NCI-H2227 (cell line): ENCODE measurements around the gene ASB16.

Experiments
- DNase-seq: peaks from one replicate; lab custom pipeline; 2025; ENCODE audit not compliant: unreplicated experiment; lab: John Stamatoyannopoulos, UW

ASB16 gene

DNA sequence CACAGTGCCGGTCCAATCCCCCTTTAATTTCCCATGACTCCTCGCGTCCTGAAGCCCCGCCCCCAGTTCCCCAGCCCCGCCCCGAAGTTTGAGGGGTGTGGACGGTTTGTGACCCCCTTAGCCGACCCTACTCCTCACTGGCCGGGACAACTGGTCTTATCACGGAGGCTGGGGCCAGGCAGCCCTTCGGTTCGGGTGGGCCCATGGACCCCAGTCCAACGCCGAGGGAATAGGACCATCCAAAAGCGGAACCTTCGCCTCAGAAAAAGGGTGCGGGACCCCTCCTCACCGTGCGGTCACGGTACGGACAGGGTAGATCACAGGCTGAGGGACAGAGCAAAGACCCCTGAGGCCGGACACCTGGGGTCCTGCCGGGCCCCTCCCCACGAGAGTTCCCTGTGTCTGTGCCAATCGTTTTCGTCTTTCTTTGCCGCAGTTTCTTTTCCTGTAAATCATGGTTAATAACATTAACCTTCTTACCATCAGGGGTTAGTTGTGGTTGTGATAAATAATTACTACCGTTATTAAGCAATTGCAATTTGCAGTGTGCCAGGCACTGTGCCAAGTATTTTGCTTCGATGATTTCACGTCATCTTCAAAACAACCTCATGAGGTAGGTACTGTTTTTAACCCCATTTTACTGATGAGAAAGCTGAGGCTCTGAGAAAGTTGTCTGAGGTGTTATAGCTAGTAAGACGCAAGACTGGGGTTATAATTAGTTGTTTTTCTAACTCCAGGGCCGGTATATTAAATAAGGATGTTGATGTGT, 16.8 kb downstream of the ASB16 start:
- peak; percentile 88 for DNase-seq

DNA sequence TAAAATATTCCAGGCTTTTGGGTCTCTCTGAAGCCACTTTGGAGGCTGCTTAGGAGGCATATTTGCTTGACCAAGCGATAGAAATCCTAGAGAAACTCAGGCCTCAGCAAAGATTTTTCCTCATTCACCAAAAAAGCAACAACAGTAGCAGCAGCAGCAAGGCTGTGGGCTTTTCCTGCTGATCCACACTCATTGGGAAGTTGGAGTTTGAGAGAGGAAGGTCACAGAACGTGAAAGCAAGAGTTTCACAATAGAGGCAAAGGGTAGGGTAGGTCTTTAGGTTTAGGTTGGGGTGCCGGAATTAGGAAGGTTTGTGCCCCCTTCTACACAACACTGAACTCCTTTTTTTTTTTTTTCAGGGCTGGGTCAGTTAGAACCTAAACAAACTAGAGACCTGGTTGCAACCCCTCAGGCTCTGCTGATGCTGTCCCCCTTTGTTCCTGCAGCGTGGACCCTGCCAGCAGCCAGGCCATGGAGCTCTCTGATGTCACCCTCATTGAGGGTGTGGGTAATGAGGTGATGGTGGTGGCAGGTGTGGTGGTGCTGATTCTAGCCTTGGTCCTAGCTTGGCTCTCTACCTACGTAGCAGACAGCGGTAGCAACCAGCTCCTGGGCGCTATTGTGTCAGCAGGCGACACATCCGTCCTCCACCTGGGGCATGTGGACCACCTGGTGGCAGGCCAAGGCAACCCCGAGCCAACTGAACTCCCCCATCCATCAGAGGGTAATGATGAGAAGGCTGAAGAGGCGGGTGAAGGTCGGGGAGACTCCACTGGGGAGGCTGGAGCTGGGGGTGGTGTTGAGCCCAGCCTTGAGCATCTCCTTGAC, 18.3 kb downstream of the ASB16 start:
- no peak for DNase-seq

DNA sequence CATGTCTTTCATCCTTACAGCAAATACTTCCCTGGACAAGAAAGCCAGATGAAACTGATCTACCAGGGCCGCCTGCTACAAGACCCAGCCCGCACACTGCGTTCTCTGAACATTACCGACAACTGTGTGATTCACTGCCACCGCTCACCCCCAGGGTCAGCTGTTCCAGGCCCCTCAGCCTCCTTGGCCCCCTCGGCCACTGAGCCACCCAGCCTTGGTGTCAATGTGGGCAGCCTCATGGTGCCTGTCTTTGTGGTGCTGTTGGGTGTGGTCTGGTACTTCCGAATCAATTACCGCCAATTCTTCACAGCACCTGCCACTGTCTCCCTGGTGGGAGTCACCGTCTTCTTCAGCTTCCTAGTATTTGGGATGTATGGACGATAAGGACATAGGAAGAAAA, 20.0 kb downstream of the ASB16 start:
- DNase-seq, result no peak

DNA sequence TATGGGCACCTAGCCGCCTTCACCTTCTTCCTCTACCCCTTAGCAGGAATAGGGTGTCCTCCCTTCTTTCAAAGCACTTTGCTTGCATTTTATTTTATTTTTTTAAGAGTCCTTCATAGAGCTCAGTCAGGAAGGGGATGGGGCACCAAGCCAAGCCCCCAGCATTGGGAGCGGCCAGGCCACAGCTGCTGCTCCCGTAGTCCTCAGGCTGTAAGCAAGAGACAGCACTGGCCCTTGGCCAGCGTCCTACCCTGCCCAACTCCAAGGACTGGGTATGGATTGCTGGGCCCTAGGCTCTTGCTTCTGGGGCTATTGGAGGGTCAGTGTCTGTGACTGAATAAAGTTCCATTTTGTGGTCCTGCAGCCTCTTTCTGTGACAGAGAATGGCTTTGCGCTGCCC, 20.9 kb downstream of the ASB16 start:
- no peak for DNase-seq

DNA sequence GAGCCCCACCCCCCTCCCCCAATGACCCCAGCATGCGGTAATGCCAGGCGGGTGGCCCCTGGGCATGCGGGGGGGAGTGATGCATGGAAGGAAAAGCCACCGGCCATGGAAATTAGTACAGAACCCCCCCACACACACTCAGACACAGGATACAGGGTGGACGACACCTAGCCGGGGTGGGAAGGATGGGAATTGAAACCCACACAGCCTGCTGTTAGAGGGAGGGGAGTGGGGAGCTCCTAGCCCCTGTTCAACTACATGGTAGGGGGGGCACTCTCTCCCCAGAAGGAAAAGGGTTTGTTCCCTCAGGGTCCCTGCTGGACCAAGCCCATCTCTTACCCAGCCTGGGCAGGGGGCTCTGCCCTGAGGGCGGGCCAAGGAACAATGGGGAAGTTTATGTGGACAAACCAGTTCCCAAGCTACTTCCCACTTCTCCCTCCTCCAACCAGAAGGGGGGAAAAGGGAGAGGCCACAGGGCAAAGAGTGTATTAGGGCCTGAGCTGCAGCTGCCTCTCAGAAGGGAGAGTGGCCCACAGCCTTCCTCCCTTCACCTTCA, 21.5 kb downstream of the ASB16 start:
- DNase-seq, result no peak

DNA sequence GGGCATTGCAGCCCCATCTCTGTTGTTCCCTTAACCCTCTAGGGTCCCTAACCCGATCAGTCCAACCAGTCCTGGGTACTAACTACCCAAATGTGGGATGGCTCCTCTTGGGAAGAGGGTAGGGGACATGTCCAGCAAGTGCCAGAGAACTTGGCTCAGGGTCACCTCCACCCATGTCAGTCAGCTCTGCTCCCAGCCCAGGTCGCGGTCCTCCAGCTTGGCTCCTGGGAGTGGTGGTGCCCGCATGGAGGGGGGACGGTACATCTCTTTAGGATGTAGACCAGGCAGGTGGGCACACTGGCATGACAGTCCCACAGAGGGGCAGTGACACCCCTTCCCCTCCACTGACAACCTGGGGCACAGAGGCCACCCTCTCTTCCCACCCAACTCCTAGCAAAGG, 22.2 kb downstream of the ASB16 start:
- no peak for DNase-seq

DNA sequence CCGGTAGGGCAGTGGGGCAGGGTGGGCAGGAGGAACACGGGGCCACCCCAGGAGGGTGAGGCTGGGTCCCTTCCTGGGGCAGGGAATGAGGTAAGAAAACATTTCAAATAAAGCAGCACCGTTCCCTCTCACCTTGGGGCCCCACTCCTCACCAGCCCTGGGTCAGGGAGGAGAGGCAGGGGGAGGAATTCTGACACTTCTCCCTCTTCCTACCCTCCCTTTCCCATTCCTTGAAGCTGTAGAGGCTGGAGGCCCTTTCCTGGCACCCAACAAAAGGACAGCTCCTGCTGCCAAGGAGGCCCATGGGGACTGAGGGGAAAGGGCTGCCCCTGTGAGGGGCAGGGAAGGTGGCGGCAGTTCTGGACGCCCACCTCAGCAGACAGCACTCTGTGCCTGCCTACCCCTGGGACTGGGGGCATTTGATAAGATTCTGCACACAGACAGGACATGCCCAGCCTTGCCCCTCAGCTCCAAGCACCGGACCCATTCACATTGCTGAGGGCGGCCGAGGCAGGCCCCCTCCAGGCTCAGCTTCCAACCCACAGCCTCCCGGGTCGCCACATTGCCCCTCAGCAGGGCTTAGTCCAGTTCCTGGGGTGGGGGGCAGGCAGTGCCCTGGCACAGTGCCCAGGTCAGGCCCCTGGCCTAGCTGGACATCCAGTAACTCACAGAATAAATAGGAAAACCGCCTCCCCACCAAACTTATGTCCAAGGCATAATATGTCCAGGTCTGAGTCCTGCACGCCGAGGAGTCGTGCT, 23.0 kb downstream of the ASB16 start:
- no peak for DNase-seq

DNA sequence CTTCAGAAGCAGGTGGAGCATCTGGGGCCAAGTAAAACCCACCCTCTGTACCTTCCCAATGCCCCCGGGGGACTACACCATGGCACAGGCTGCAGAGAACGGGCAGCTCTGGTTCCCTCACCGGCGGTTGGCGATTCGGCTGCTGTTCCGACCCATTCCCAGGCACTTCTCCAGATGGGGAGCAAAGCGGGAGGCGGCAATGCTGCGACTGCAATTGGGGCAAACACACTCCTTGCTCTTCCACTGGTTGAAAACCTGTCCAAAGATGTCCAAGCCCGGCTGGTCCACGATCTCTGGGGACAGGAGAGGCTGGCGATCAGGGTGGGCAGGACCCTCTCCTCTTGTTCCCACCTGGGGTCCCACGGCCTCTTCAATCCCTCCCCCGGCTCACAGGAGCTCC, 26.6 kb downstream of the ASB16 start:
- no peak for DNase-seq

DNA sequence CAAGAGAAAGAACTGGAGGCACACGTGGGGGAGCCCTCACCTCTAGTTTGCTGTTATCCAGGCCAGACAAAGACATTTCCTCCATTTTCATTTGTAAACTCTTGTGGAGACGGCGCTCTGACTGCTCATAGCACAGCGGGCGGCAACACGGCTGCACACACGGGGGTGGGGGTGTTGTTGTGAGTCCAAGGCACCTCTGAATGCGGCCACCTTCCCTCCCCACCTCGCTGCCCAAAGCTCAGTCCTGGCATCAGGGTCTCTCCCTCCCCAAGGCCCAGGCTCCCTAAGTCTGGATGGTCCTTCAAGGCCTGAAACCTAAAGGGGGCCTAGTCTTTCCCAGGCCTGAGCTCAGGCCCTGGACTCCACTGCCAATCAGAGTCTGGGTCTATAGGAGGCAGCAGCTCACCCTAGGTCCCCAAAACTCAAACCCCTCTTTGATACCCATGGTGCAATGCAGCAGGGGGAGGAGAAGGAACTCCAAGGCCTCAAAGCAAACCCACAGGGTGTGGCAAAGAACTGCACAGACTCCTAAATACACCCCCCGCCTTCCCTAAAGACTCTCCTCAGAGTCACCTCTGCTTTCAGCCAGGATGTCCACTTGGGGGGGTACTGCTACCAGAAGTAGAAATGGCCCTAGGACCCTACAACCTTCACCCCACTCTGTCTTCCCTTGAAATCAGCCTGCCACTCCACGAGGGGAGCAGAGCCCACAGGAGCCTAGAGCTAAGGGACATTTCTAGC, 27.6 kb downstream of the ASB16 start:
- peak; percentile 56 for DNase-seq

DNA sequence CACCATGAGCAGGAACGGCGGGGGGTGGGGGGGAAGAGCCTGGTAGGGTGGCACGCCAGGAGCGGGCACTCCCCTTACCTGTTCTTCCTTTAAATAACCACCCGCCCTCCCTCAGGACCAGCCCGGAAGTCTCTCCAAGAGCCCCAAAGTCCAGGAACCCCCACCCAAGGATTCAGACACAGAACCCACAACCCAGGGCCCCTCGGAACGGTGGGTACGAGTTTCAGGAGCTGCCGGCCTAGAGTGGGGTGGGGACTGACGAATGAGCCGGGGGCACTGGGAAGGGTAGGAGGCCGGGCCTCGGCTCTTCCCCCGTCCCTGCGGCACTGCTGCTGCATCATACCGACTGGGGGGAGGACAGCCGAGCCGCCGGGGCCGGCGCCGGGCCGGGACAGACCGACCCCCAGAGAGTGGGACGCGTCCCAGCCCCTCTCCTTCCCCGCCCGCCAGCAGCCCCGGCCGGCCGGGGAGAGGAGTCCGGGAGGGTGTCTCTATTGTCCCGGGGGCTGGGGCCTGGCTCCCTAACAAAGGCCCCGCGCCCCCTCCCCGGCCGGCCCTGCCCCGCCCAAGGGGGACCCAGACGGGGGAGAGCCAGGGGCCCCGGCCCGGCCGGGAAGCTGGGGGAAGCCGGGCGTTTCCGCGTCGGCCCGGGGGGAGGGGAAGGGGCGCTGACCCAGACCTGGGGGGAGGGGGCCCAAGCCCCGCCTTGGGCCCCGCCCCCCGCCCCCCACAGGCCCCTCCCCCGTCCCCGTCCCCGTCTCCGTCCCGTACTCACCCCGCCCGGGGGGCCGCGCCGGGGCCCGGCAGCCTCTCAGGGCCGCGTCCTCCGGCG, 28.4 kb downstream of the ASB16 start:
- peak; percentile 80 for DNase-seq

DNA sequence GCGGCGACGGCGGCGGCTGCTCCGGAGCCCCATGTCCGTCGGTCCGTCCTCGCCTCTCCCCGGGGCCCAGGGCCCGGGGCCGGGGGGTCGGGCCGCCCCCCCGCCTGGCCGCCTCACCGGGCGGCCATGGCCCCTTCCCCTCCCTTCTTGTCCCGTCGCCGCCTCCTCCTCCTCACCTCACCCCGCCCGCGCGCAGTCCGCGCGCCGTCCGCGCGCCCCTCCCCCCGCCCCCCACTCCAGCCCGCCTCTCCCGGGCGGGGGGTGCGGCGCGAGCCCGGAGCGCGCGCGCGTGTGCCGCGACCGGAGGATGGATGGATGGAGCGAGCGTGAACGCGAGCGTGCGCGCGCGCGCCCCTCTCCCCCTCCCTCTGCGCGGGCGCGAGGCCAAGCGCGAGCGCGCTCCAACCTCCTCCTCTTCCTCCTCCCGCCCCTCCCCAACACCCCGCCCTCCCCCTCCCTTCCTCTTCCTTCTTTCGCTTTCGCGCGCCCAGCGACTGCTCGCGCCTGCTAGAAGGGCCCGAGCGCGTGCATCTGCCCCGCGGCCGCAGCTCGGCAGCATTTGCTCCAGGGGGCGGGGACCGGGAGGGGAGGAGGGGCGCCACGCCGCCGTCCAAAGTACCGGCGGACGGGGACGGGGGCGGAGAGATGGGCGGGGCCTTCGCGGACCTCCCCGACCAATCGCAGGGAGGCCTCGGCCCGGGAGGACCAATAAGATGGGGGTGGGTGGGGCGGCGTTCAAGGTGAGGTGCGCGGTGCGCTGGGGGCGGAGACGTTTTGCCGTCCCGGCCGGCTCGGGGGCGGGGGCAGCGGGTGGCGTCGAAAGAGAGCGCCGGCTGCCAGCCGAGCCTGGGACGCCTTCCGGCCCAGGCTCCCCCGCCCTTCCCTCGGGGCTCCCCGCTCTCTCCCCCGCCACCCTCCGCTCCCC, 29.3 kb downstream of the ASB16 start, which contains the start of gene ATXN7L3:
ATXN7L3 (minus strand) TSS at position 332 of the 925 bp plus-strand sequence. CDS start 1,814 bp downstream, outside the sequence.
- peak; percentile 98 for DNase-seq

DNA sequence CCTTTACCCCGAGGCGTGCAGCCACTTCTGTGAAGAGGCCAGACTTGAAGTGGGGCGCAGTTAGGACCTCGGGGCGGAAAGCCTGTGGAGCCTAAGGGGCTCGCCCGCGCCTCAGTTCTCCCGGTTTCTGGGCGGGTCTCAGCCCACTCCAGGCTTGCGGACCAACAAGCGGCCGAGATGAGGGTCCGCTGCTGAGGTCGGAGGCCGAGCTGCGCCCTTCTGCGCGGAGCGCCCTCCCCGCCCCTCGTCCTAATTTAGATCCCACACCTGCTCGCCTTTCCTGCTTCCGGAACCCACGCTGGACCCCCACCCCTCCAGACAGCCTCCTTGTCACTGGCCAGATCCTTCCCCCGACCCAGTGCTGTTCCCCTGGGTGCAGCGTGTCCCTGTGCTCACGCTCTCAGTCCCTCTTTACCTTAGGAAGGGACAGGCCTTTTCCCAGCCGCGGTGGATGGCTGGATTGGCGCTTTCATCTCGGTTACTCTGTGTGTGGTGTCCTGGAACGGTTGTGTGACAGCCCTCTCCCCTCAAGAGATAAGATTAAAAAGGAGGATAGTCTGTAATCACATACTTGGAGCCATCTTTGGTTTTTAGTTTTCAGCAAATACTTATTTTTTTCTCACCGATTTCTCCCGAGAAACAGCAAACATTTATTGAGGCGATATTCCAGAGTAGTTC, 30.1 kb downstream of the ASB16 start:
- DNase-seq, result peak; percentile 81

DNA sequence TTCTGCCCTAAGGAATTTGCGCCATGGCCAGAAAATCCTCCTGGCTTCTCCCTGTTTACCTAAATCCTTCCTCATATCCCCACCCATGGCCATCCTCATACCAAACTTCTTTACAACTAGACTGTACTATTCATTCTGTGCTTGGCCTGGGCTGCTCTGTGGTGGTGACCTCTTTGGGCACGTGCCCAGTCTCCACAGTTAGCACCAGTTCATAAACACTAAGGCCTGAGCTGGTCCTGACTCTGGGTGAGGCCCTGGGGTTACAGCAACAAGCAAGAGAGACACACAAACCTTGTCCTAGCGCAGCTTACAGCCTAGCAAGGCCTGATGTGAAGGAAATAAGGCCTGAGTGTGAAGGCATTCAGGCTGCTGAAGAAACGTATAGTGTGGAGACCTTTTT, 32.3 kb downstream of the ASB16 start:
- DNase-seq, result no peak

DNA sequence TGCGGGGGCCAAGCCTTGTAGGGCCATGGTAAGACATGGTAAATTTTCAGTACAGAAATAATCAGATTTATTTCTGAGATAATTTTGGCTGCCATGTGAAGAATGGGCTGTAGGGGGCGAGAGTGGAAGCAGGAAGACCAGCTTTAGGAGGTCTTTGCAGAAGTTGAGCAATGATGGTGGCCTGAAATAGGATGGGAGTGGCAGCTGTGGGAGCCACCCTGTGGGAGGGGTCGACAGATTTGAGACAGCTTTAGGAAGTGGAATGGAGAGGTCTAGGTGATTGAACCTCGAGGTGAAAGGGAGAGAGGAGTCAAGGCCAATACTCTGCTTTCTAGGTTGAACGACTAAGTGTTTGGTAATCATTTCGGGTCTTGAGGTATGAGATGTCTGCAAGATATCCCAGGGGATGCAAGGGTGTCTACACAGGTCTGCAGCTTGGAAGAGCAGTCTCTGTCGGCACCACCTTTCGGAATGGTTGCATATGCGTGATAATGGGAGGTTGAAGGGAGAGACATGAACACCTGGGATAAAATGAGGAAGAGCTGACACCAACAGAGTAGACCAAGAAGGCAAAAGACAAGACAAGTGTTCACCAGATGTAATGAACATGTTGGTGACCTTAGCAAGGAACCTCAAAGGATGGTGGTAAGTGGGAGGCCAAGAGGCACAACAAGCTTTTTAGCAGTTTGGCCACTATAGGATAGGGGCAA, 33.4 kb downstream of the ASB16 start:
- peak; percentile 70 for DNase-seq

DNA sequence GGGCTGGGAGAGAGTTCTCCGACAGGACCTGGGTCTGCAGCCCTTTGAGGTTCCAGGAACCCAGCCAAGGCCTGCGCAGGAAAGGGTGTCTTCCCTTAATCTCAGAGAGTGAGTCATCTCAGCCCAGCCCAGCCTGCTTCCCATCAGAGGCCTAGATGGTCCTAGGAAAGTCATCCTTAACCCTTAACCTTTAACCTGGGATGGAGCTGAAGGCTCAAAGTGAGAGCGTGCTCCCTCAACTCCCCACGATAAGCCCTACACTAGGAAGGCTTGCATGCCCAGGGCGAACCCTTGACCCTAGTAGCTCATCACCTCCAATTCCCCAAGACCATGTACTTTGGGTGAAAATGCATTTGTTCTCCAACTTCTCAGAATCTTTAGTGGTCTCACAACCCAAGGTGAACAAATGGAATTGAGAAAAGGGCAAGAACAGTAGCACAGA, 34.0 kb downstream of the ASB16 start:
- DNase-seq, result no peak

DNA sequence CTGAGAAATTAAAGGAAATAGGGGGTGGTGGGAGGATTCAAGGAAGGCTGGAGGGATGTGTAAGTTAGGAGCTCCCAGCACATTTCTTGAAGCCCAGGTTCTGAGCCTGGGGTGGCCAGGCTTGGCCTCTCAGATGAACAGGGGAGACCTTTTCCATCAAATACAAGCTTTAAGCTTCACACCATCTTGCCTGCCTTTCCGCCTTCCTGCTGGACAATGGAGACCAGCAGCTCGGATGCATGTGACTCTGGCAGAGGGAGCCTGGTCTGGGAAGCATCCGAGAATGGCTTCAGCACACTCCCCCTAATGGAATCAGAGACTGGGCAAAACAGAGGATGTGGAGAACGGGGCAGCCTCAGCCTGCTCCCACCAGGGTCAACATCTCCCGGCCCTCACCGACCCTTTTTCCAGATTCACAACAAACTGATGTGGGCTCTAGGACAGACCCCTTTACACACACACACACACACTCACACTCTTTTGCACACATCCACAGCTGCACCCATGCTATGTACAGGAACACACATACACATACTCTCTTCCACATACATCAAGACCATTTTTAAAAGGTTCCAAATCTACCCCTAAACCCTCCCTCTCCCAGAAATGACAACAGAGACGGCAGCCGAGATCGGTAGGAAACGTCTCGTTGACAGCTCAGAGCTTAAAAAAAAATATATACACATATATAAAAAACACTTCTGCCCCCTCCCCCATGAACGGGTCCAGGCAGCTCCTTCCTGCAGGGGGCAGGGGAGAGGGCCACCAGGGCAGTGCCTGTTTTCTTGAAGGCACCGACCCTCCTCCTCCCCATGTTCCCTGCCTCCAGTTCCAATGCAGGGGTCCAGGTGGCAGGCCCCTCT, 35.7 kb downstream of the ASB16 start:
- DNase-seq, result no peak

DNA sequence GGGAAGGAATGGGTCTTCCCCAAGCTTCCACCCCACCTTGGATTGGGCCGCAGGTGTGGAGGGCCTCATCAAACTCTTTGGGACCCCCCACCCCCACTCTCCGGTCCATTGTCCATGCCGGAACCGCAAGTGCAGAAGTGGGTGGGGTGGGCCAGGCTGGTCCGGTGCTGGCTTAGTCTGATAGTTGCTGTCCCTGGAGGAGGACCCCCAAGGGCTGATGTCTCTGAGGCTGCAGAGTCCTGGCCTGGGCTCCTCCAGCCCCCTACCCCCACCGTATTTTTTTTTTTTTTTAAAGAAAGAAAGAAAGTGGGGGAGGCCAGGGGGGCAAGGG, 36.3 kb downstream of the ASB16 start:
- DNase-seq, result no peak
